H1 (cell line): Measurements from ENCODE around the gene LRRC15. TPM values are rescaled to one million over a fixed set of nuclear protein-coding genes. Genes with fewer than 3 reads are reported as not detected.

Source experiments
- CEBPB ChIP-seq: IDR thresholded peaks from 2 replicates; pipeline ENCODE4 v1.6.1; 2012; ENCODE audit warnings: low read depth, low read length
- KDM1A ChIP-seq: fragments of 200-600, 300-600 bp; sonication (generic); IDR thresholded peaks from 2 replicates; pipeline ENCODE4 v1.7.1; 2016; ENCODE audit warnings: mild to moderate bottlenecking, low read length, borderline replicate concordance
- KDM5A ChIP-seq: fragments of 200-600 bp; IDR thresholded peaks from 2 replicates; pipeline ENCODE4 v1.7.1; 2012; ENCODE audit warnings: mild to moderate bottlenecking, low read length, inconsistent platforms, mixed read lengths
- SIX5 ChIP-seq: IDR thresholded peaks from 2 replicates; pipeline ENCODE4 v1.6.1; 2011; ENCODE audit warnings: mild to moderate bottlenecking, low read depth, low read length
- polyA plus RNA-seq, 7 experiments: library from polyadenylated mRNA; depleted of rRNA in 3 of 7; stranded (reverse) in 5 of 7; unstranded in 2 of 7; fragments of >200 nt in 5 of 7; fragments of 200-250 nt in 2 of 7; gene quantifications; 1 replicate in 5 of 7; 2 replicates in 1 of 7; 4 replicates in 1 of 7; pipeline versions ENCODE4 v1.2.1 to v1.2.3, GENCODE V29; 2011 to 2013; ENCODE audit warnings: missing spikeins in 2 of 7, mixed read lengths in 2 of 7
- total RNA-seq: library from RNA; stranded (reverse); fragmentation: NEBNext Ultra II Directional; extraction: Animal tissue kit (Norgen Biotek cat#: 25700); gene quantifications from 2 replicates; pipeline ENCODE4 v1.2.1, GENCODE V29; 2021

LRRC15 gene
- total and polyA plus RNA-seq, 2 of the 8 experiments (the other 6 are each of a cell fraction or from before 2014, with no cell fraction given): 0.15 to 0.37 TPM

GRCh38 chr3:194342861-194343560 is 26.5 kb downstream of the LRRC15 start (continued):
- TF ChIP-seq CEBPB: no peak
- TF ChIP-seq KDM5A: no peak
- TF ChIP-seq KDM1A: no peak
- TF ChIP-seq SIX5: no peak
